GM13976 (cell line): ENCODE results near the gene ZNF565.
"Not testable (repeated sequence)": the region's sequence is repeated elsewhere in the genome, so short reads cannot be mapped to it uniquely, and the experiment has no call there.

Experiments used
- DNase-seq: peaks from one replicate; pipeline ENCODE4 v3.0.0; 2012; ENCODE audit warnings: low spot score
- in situ Hi-C: fragments of 300-500 bp; cut with MboI; formaldehyde crosslinking; loops from one replicate; pipeline ENCODE4 v1.12.0; 2022; ENCODE audit warnings: low sequenced_read_pairs, mixed read lengths, inconsistent platforms; ENCODE audit not compliant: unreplicated experiment
- TF ChIP-seq, protein P1 (sequence below): IDR thresholded peaks from 2 replicates; pipeline ENCODE4 v1.5.1; 2012; ENCODE audit warnings: borderline replicate concordance, mild to moderate bottlenecking; ENCODE audit not compliant: insufficient read depth; ENCODE audit errors: extremely low read depth, missing control alignments, control extremely low read depth

ZNF565 gene

DNA sequence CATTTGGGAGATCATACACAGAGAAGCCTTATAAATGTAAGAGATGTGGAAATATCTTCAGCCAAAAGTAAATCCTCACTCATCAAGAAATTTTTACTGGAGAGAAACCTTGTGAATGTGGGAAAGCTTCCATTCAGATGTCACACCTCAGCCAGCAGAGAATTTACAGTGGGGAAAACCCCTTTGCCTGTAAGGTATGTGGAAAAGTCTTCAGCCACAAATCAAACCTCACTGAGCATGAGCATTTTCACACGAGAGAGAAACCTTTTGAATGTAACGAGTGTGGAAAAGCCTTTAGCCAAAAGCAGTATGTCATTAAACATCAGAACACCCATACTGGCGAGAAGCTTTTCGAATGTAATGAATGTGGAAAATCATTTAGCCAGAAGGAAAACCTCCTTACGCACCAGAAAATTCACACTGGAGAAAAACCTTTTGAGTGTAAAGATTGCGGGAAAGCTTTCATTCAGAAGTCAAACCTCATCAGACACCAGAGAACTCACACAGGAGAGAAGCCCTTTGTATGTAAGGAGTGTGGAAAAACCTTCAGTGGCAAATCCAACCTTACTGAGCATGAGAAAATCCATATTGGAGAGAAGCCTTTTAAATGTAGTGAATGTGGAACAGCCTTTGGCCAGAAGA lies 22.0 kb upstream of the ZNF565 start:
- in situ Hi-C loops: loop anchor here (25.0 kb wide), 1 partner anchor 126 kb away; no protein-coding TSS in a partner anchor
- TF ChIP-seq, protein P1, sequence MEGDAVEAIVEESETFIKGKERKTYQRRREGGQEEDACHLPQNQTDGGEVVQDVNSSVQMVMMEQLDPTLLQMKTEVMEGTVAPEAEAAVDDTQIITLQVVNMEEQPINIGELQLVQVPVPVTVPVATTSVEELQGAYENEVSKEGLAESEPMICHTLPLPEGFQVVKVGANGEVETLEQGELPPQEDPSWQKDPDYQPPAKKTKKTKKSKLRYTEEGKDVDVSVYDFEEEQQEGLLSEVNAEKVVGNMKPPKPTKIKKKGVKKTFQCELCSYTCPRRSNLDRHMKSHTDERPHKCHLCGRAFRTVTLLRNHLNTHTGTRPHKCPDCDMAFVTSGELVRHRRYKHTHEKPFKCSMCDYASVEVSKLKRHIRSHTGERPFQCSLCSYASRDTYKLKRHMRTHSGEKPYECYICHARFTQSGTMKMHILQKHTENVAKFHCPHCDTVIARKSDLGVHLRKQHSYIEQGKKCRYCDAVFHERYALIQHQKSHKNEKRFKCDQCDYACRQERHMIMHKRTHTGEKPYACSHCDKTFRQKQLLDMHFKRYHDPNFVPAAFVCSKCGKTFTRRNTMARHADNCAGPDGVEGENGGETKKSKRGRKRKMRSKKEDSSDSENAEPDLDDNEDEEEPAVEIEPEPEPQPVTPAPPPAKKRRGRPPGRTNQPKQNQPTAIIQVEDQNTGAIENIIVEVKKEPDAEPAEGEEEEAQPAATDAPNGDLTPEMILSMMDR: no peak
- no peak for DNase-seq

DNA sequence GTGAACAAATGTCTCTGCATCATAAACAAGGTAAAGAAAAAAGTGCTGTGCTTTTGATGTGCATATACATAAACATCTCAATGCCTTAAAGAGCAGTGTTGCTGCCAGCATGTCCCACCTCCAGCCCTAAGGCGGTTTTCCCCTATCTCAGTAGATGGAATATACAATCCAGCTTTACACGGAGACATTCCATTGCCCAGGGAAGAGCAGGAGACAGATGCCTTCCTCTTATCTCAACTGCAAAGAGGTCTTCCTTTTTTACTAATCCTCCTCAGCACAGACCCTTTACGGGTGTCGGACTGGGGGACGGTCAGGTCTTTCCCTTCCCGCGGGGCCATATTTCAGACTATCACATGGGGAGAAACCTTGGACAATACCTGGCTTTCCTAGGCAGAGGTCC lies 19.2 kb upstream of the ZNF565 start:
- in situ Hi-C loops: loop anchor here (25.0 kb wide), 1 partner anchor 129 kb away; no protein-coding TSS in a partner anchor

DNA sequence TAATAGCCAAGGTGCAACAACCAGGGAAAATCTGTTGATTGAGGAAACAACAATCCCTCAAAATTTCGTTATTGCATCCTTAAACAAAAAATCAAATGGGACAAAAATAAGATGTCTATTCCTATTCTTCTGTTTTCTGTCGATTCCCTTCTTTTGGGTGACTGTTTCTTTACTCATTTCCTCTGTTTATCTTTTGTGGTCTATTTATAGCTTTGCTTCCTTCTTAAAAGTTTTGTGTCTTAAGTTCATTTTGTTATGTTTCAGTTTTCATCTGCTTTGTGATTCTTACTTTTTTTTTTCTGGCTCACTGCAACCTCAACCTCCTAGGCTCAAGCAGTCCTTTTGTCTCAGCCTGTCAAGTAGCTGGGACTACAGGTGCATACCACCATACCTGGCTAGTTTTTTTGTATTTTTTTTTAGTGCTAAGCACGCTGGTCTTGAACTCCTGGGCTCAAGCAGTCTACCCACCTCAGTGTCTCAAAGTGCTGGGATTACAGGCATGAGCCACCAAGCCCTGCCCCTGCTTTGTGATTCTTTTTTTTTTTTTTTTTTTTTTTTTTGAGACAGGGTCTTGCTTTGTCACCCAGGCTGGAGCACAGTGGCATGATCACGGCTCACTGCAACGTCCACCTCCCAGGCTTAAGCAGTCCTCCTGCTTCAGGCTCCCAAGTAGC lies 10.9 kb upstream of the ZNF565 start:
- in situ Hi-C loops: loop anchor here (25.0 kb wide), 1 partner anchor 137 kb away; no protein-coding TSS in a partner anchor
- DNase-seq: no peak

More for the DNA sequence above, 19.2 kb upstream of the ZNF565 start:
- not testable (repeated sequence) for DNase-seq

DNA sequence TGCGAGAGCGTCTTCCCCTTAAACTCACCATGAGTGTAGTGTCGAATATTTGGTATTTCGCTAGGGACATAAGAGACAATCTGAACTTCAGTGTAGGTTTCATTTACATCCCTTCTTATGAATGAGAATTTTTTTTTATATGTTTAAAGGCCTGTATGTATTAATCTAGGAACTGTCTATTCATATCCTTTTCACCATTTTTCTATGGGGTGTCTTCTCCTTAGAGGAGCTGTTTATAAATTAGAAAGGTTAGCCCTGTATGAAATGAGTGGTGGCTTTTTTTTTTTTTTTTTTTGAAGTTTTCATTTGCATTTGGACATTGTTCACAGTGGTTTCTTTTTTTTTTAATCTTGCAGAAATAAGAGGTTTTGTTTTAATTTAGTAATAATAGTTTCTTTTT lies 8.0 kb upstream of the ZNF565 start:
- in situ Hi-C loops: loop anchor here (25.0 kb wide), 1 partner anchor 265 kb away; the partner anchor contains the start of gene ZNF566
- TF ChIP-seq, protein P1: no peak
- DNase-seq: no peak

More for the DNA sequence above, 10.9 kb upstream of the ZNF565 start:
- TF ChIP-seq, protein P1: no peak

DNA sequence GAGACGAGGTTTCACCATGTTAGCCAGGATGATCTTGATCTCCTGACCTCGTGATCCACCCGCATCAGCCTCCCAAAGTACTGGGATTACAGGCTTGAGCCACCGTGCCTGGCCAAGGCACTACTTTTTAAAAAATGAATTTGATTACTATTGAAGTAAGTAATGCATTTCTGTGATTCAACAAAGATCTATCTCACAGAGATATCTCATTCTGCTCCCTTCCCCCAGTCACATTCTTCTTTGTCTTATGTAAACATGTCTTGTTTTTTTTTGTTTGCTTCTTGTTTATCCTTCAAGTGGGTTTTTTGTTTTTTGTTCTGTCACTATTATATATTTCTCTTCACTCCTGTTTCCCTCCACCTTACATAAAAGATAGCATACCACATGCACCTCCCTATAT lies 7.0 kb upstream of the ZNF565 start:
- in situ Hi-C loops: loop anchor here (25.0 kb wide), 1 partner anchor 266 kb away; the partner anchor contains the start of gene ZNF566
- no peak for DNase-seq
- TF ChIP-seq, protein P1: no peak

DNA sequence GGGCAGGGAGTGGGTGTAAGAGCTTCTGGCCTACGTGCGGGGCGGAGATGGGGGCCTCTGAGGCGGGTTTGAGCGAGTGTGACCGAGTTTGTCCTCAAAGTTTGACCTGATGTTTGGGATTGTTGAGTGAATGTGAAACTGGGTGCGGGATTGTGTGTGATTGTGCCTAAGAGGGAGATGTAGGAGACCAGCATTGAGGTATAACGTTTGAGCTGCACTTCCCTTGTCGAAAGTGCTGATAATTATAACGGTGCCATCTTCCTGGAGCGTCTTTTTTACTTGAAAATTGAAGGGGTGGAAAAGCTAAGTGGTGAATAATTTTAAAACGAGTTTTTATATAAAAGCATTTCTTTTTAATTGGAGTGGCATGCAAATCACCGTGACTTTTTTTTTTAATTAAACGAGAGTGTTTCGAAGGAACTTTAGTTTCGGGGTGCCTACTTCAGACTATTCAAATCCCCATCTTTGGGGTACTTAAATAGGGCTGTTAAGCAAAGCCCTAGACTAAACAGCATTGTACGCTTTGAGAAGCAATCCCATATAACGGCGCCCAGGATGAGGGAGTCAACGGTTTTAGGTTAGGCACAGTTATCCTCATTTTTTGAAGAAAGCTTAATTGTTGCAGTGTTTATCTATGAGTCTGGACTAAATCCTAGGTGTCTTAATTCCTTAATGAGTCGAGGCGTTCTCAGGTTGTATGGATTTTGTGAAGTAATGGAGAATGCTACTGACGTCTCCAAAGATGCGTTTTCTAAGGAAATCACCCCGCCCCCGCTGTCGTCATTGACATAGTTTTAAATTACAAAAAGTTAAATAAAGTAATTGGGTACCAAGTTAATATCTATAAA lies 1.0 kb upstream of the ZNF565 start:
- in situ Hi-C loops: loop anchor here (25.0 kb wide), 1 partner anchor 272 kb away; the partner anchor contains the start of gene ZNF566
- DNase-seq: no peak

More for the DNA sequence above, 1.0 kb upstream of the ZNF565 start:
- TF ChIP-seq, protein P1: no peak
